Caco-2 (cell line): ENCODE results near the gene DYRK1A. TPM values are rescaled to one million over a fixed set of nuclear protein-coding genes. Genes with fewer than 3 reads are reported as not detected.

ENCODE experiments used
- BruUV-seq: library from RNA; stranded (reverse); fragments of 400-500 nt; replicated peaks from 2 replicates; lab custom pipeline; 2021; lab: Mats Ljungman, UMichigan
- CTCF ChIA-PET: fragments of 300-600 bp; sonication (Branson Sonifier 250); formaldehyde crosslinking; loops from one replicate; lab custom pipeline; 2022; ENCODE audit warnings: antibody characterized with exemption; lab: Charles Lee
- POLR2A ChIA-PET: fragments of 300-600 bp; sonication (Branson Sonifier 250); formaldehyde crosslinking; loops from one replicate; lab custom pipeline; 2022; ENCODE audit warnings: antibody characterized with exemption; lab: Charles Lee
- DNase-seq, 2 experiments: peaks; one replicate each; pipeline versions ENCODE4 v3.0.0 to v3.0.0-alpha.2; 2020 to 2022
- H3K27me3 ChIP-seq: replicated peaks from 2 replicates; pipeline ENCODE4 v1.6.0; 2011; ENCODE audit warnings: low read length; ENCODE audit not compliant: control insufficient read depth, insufficient read depth
- H3K36me3 ChIP-seq: 2 replicates; pipeline ENCODE4 v1.5.1; 2011; ENCODE audit warnings: low read length; ENCODE audit not compliant: control insufficient read depth, insufficient read depth
- H3K4me1 ChIP-seq: fragments of 250-450 bp; sonication (Bioruptor Pico); 2 replicates; pipeline ENCODE4 v1.5.1; 2020; ENCODE audit warnings: mild to moderate bottlenecking
- H3K4me3 ChIP-seq: 2 replicates; pipeline ENCODE4 v1.5.1; 2011; ENCODE audit warnings: low read depth, mild to moderate bottlenecking, control low read depth, low read length
- H3K9me3 ChIP-seq: fragments of 250-450 bp; sonication (Bioruptor Pico); 2 replicates; pipeline ENCODE4 v1.5.1; 2020; ENCODE audit warnings: mild to moderate bottlenecking, moderate library complexity
- H3K27ac Mint-ChIP-seq: one replicate; pipeline ENCODE4 v1.8.0; 2022; ENCODE audit warnings: mixed read lengths; ENCODE audit not compliant: unreplicated experiment
- H3K27me3 Mint-ChIP-seq: one replicate; pipeline ENCODE4 v1.8.0; 2022; ENCODE audit warnings: mixed read lengths; ENCODE audit not compliant: insufficient read depth, unreplicated experiment
- H3K36me3 Mint-ChIP-seq: one replicate; pipeline ENCODE4 v1.8.0; 2022; ENCODE audit warnings: mild to moderate bottlenecking, mixed read lengths; ENCODE audit not compliant: insufficient read depth, unreplicated experiment
- H3K4me1 Mint-ChIP-seq: one replicate; pipeline ENCODE4 v1.8.0; 2022; ENCODE audit warnings: low read depth, mixed read lengths; ENCODE audit not compliant: unreplicated experiment
- H3K4me3 Mint-ChIP-seq: one replicate; pipeline ENCODE4 v1.8.0; 2022; ENCODE audit warnings: mild to moderate bottlenecking, moderate library complexity, mixed read lengths; ENCODE audit not compliant: unreplicated experiment
- H3K9me3 Mint-ChIP-seq: one replicate; pipeline ENCODE4 v1.8.0; 2022; ENCODE audit warnings: mixed read lengths; ENCODE audit not compliant: unreplicated experiment
- intact Hi-C: fragments of 100-400 bp; cut with micrococcal nuclease; formaldehyde crosslinking; loops from one replicate; pipeline ENCODE4 v1.10.0; 2022; ENCODE audit not compliant: unreplicated experiment
- total RNA-seq: library from RNA; stranded (reverse); gene quantifications from 2 replicates; pipeline ENCODE4 v1.2.3, GENCODE V29; 2022
- TF ChIP-seq, protein P1 (sequence below), 2 experiments: fragments of 200-600 bp in 1 of 2; IDR thresholded peaks; 1 replicate in 1 of 2; 2 replicates in 1 of 2; pipeline versions ENCODE4 v1.5.1 to v1.8.0; 2011 to 2022; ENCODE audit warnings: antibody characterized with exemption in 1 of 2, control low read depth in 1 of 2, inconsistent platforms in 1 of 2, low read depth in 1 of 2, low read length in 1 of 2, mild to moderate bottlenecking in 1 of 2, moderate library complexity in 1 of 2; ENCODE audit not compliant: insufficient read depth in 1 of 2, severe bottlenecking in 1 of 2, unreplicated experiment in 1 of 2

DYRK1A gene
- total RNA-seq, 1 experiment from 2014 or later, result 50.9 TPM

DNA sequence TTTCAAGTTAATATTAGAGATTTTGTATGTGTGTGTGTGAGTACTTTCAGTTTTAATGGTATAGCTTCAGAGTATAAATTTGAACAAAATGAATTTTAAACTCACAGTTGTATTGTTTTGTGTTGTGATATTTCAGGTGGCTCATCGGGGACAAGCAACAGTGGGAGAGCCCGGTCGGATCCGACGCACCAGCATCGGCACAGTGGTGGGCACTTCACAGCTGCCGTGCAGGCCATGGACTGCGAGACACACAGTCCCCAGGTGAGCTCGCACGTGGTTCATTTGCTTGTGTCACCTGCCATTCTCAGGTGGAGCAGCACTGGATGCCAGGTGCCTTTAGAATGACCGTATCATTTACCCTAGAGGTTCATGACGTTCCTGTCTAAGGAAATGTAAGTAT lies 139.4 kb downstream of the DYRK1A start:
- intact Hi-C loops, result no loop called here
- Histone ChIP-seq H3K4me1 (no peaks in the 10 kb centered on the region), H3K27me3 (no peaks in the 10 kb centered on the region), H3K36me3 (peaks cover 4% of the 10 kb centered on the region), H3K4me3 (no peak overlapping the region), H3K9me3 (no peaks in the 10 kb centered on the region)
- Mint-ChIP-seq H3K27ac (no peak overlapping the region), H3K9me3 (no peaks in the 10 kb centered on the region), H3K4me1 (no peaks in the 10 kb centered on the region), H3K27me3 (no peaks in the 10 kb centered on the region), H3K36me3 (peaks cover 41% of the 10 kb centered on the region), H3K4me3 (no peak overlapping the region)
- BruUV-seq, result no TSS peak
- ChIA-PET CTCF (no interaction called here), POLR2A (no interaction called here)
- DNase-seq, result no peak
- TF ChIP-seq, protein P1, sequence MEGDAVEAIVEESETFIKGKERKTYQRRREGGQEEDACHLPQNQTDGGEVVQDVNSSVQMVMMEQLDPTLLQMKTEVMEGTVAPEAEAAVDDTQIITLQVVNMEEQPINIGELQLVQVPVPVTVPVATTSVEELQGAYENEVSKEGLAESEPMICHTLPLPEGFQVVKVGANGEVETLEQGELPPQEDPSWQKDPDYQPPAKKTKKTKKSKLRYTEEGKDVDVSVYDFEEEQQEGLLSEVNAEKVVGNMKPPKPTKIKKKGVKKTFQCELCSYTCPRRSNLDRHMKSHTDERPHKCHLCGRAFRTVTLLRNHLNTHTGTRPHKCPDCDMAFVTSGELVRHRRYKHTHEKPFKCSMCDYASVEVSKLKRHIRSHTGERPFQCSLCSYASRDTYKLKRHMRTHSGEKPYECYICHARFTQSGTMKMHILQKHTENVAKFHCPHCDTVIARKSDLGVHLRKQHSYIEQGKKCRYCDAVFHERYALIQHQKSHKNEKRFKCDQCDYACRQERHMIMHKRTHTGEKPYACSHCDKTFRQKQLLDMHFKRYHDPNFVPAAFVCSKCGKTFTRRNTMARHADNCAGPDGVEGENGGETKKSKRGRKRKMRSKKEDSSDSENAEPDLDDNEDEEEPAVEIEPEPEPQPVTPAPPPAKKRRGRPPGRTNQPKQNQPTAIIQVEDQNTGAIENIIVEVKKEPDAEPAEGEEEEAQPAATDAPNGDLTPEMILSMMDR (IDR thresholded peaks at IDR 0.05; ENCODE audit: insufficient read depth in 1 of 2, low read depth in 1 of 2, low read length in 1 of 2, severe bottlenecking in 1 of 2, unreplicated experiment in 1 of 2), result no peak

DNA sequence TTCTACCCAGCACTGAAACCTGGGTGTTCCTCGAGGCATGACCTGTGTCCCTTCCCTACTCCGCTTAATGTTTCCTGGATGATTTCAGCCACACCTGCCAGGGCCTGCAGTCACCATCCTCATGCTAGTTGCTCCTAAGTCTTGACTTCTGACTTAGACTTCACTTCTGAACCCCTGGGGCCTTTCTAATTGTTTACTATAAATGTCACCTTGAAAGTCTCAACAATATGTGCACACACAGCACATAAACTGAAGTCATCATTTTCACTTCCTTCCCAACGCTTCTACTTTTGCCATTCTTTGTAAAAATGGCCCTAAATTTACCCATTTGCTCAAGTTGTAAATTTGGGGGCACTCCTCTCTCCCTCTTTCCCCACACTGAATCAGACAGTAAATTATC lies 141.1 kb downstream of the DYRK1A start:
- H3K27ac Mint-ChIP-seq, result no peak overlapping the region
- peaks cover 4% of the 10 kb centered on the region for H3K36me3 ChIP-seq
- no peaks in the 10 kb centered on the region for H3K4me1 Mint-ChIP-seq
- no peak overlapping the region for H3K4me3 ChIP-seq
- H3K9me3 Mint-ChIP-seq, result no peaks in the 10 kb centered on the region
- BruUV-seq, result no TSS peak
- TF ChIP-seq, protein P1 (IDR thresholded peaks at IDR 0.05; ENCODE audit: insufficient read depth in 1 of 2, low read depth in 1 of 2, low read length in 1 of 2, severe bottlenecking in 1 of 2, unreplicated experiment in 1 of 2), result no peak
- no peak for DNase-seq
- intact Hi-C loops, result no loop called here
- H3K4me3 Mint-ChIP-seq, result no peak overlapping the region
- H3K9me3 ChIP-seq, result no peaks in the 10 kb centered on the region
- H3K36me3 Mint-ChIP-seq, result peaks cover 44% of the 10 kb centered on the region
- H3K4me1 ChIP-seq, result no peaks in the 10 kb centered on the region
- POLR2A ChIA-PET, result no interaction called here
- no peaks in the 10 kb centered on the region for H3K27me3 Mint-ChIP-seq
- no peaks in the 10 kb centered on the region for H3K27me3 ChIP-seq
- CTCF ChIA-PET, result no interaction called here

- Mint-ChIP-seq H3K4me3 (no peak overlapping the region), H3K4me1 (no peaks in the 10 kb centered on the region), H3K27ac (no peak overlapping the region), H3K36me3 (peaks cover 44% of the 10 kb centered on the region), H3K27me3 (no peaks in the 10 kb centered on the region), H3K9me3 (no peaks in the 10 kb centered on the region)
- CTCF ChIA-PET, result no interaction called here
- TF ChIP-seq, protein P1 (IDR thresholded peaks at IDR 0.05; ENCODE audit: insufficient read depth in 1 of 2, low read depth in 1 of 2, low read length in 1 of 2, severe bottlenecking in 1 of 2, unreplicated experiment in 1 of 2), result no peak
- no peak for DNase-seq
- Histone ChIP-seq H3K4me3 (no peak overlapping the region), H3K27me3 (no peaks in the 10 kb centered on the region), H3K4me1 (no peaks in the 10 kb centered on the region), H3K36me3 (peaks cover 4% of the 10 kb centered on the region), H3K9me3 (no peaks in the 10 kb centered on the region)
- POLR2A ChIA-PET, result no interaction called here
- intact Hi-C loops, result no loop called here
- BruUV-seq, result no TSS peak
Observed at GRCh38 chr21:37508341-37508740, 141.8 kb downstream of the DYRK1A start.
